ENCODE measurements around the gene ZDHHC11. TPM values are rescaled to one million over a fixed set of nuclear protein-coding genes. Genes with fewer than 3 reads are reported as not detected.
"Not testable (repeated sequence)": the region's sequence is repeated elsewhere in the genome, so short reads cannot be mapped to it uniquely, and the experiment has no call there.

The ZDHHC11 gene
- total RNA-seq, 2 experiments from 2014 or later: 10.7 to 32.0 TPM

DNA sequence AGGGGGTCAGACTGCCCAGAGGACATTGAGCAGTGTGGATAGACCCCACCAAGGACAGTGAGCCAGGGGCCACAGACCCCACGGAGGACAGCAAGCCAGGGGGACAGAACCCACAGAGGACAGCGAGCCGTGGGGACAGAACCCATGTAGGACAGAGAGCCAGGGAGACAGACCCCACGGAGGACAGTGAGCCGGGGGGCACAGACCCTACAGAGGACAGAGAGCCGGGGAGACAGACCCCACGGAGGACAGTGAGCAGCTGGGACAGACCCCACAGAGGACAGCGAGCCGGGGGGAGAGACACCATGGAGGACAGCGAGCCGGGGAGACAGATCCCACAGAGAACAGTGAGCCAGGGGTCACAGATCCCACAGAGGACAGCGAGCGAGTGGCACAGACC lies 3.4 kb upstream of the ZDHHC11 start:
- Histone ChIP-seq H3K36me3 (ENCODE audit: insufficient read depth, low read length) (0 out of 2 replicates have a peak, but pooled peaks cover under 1% of the 10 kb centered on the region), H3K9me3 (ENCODE audit: low read length) (no peaks in the 10 kb centered on the region), H3K79me2 (ENCODE audit: insufficient read depth, low read depth, low read length) (no peaks in the 10 kb centered on the region), H3K4me3 (ENCODE audit: low read depth, low read length, poor library complexity, severe bottlenecking) (no peak overlapping the region), H3K27ac (ENCODE audit: low read depth, low read length, poor library complexity, severe bottlenecking) (no peak overlapping the region), H2AFZ (ENCODE audit: low read length) (no peak overlapping the region), H3K4me1 (ENCODE audit: insufficient read depth, low read length, poor library complexity, severe bottlenecking) (no peaks in the 10 kb centered on the region), H3K9me2 (ENCODE audit: insufficient read depth, low read length) (no peaks in the 10 kb centered on the region), H3K4me2 (ENCODE audit: low read length) (no peak overlapping the region), H4K20me1 (ENCODE audit: insufficient read depth, low read length) (no peaks in the 10 kb centered on the region)
- no peak for TF ChIP-seq EZH2phosphoT487 (IDR thresholded peaks at IDR 0.05; ENCODE audit: borderline replicate concordance, low read depth, low read length)
- TF ChIP-seq, protein P1, sequence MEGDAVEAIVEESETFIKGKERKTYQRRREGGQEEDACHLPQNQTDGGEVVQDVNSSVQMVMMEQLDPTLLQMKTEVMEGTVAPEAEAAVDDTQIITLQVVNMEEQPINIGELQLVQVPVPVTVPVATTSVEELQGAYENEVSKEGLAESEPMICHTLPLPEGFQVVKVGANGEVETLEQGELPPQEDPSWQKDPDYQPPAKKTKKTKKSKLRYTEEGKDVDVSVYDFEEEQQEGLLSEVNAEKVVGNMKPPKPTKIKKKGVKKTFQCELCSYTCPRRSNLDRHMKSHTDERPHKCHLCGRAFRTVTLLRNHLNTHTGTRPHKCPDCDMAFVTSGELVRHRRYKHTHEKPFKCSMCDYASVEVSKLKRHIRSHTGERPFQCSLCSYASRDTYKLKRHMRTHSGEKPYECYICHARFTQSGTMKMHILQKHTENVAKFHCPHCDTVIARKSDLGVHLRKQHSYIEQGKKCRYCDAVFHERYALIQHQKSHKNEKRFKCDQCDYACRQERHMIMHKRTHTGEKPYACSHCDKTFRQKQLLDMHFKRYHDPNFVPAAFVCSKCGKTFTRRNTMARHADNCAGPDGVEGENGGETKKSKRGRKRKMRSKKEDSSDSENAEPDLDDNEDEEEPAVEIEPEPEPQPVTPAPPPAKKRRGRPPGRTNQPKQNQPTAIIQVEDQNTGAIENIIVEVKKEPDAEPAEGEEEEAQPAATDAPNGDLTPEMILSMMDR (conservative IDR thresholded peaks at IDR 0.05; ENCODE audit: low read length): no peak
- CTCF ChIA-PET (ENCODE audit: unreplicated experiment): no interaction called here
- no peak for DNase-seq (ENCODE audit: low spot score)
- intact Hi-C loops (cut with micrococcal nuclease; ENCODE audit: unreplicated experiment): no loop called here
- BruUV-seq (replicated peaks): no TSS peak
- POLR2A ChIA-PET: interaction anchor here (0.7 kb wide), 1 partner anchor 309 kb away, joined by 3 read pairs; no protein-coding TSS in a partner anchor

DNA sequence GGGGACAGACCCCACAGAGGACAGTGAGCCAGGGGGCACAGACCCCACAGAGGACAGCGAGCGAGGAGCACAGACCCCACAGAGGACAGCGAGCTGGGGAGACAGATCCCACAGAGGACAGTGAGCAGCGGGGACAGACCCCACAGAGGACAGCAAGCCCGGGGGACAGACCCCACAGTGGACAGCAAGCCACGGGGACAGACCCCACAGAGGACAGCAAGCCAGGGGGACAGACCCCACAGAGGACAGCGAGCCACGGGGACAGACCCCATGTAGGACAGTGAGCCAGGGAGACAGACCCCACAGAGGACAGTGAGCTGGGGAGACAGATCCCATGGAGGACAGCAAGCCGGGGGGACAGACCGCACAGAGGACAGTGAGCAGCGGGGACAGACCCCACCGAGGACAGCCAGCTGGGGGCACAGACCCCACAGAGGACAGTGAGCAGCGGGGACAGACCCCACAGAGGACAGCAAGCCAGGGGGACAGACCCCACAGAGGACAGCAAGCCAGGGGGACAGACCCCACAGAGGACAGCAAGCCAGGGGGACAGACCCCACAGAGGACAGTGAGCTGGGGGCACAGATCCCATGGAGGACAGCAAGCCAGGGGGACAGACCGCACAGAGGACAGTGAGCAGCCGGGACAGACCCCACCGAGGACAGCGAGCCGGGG lies 2.8 kb upstream of the ZDHHC11 start:
- H3K4me2 ChIP-seq (ENCODE audit: low read length); CTCF ChIA-PET (ENCODE audit: unreplicated experiment); H3K79me2 ChIP-seq (ENCODE audit: insufficient read depth, low read depth, low read length); intact Hi-C loops (cut with micrococcal nuclease; ENCODE audit: unreplicated experiment); H2AFZ ChIP-seq (ENCODE audit: low read length); DNase-seq (ENCODE audit: low spot score); H3K27ac ChIP-seq (ENCODE audit: low read depth, low read length, poor library complexity, severe bottlenecking); H4K20me1 ChIP-seq (ENCODE audit: insufficient read depth, low read length); H3K4me3 ChIP-seq (ENCODE audit: low read depth, low read length, poor library complexity, severe bottlenecking); H3K4me1 ChIP-seq (ENCODE audit: insufficient read depth, low read length, poor library complexity, severe bottlenecking); BruUV-seq (replicated peaks); H3K9me3 ChIP-seq (ENCODE audit: low read length); H3K36me3 ChIP-seq (ENCODE audit: insufficient read depth, low read length); H3K9me2 ChIP-seq (ENCODE audit: insufficient read depth, low read length): not testable (repeated sequence)
- POLR2A ChIA-PET: interaction anchor here (0.7 kb wide), 1 partner anchor 308 kb away, joined by 3 read pairs; no protein-coding TSS in a partner anchor

DNA sequence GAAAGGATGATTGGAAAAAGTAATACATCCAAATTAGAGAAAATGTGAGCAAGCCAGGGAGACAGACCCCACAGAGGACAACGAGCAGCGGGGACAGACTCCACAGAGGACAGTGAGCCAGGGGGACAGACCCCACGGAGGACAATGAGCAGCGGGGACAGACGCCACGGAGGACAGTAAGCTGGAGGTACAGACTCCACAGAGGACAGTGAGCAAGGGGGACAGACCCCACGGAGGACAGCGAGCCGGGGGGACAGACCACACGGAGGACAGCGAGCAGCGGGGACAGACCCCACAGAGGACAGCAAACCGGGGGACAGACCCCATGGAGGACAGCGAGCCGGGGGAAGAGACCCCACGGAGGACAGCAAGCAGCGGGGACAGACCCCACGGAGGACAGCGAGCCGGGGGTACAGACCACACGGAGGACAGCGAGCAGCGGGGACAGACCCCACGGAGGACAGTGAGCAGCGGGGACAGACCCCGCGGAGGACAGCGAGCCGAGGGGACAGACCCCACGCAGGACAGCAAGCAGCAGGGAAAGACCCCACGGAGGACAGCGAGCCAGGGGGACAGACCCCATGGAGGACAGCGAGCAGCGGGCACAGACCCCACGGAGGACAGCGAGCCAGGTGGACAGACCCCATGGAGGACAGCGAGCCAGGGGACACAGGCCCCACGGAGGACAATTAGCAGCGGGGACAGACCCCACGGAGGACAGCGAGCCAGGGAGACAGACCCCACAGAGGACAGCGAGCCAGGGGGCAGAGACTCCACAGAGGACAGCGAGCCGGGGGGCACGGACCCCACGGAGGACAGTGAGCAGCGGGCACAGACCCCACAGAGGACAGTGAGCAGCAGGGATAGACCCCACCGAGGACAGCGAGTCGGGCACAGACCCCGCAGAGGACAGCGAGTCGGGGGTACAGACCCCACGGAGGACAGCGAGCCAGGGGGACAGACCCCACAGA lies 1.9 kb upstream of the ZDHHC11 start:
- Histone ChIP-seq H4K20me1 (ENCODE audit: insufficient read depth, low read length) (no peaks in the 10 kb centered on the region), H3K4me1 (ENCODE audit: insufficient read depth, low read length, poor library complexity, severe bottlenecking) (no peaks in the 10 kb centered on the region), H3K4me2 (ENCODE audit: low read length) (no peak overlapping the region), H3K9me2 (ENCODE audit: insufficient read depth, low read length) (no peaks in the 10 kb centered on the region), H2AFZ (ENCODE audit: low read length) (no peak overlapping the region), H3K4me3 (ENCODE audit: low read depth, low read length, poor library complexity, severe bottlenecking) (no peak overlapping the region), H3K36me3 (ENCODE audit: insufficient read depth, low read length) (no peaks in the 10 kb centered on the region), H3K9me3 (ENCODE audit: low read length) (no peaks in the 10 kb centered on the region), H3K79me2 (ENCODE audit: insufficient read depth, low read depth, low read length) (no peaks in the 10 kb centered on the region), H3K27ac (ENCODE audit: low read depth, low read length, poor library complexity, severe bottlenecking) (no peak overlapping the region)
- no peak for TF ChIP-seq EZH2phosphoT487 (IDR thresholded peaks at IDR 0.05; ENCODE audit: borderline replicate concordance, low read depth, low read length)
- TF ChIP-seq, protein P1 (conservative IDR thresholded peaks at IDR 0.05; ENCODE audit: low read length): no peak
- BruUV-seq (replicated peaks): no TSS peak
- intact Hi-C loops (cut with micrococcal nuclease; ENCODE audit: unreplicated experiment): no loop called here
- CTCF ChIA-PET (ENCODE audit: unreplicated experiment): no interaction called here
- POLR2A ChIA-PET: no interaction called here
- no peak for DNase-seq (ENCODE audit: low spot score)
